UCSD-AML1 (cell line): ENCODE data around the gene MDM2.
"Not testable (repeated sequence)": the region's sequence is repeated elsewhere in the genome, so short reads cannot be mapped to it uniquely, and the experiment has no call there.

ENCODE experiments used
- DNase-seq: peaks from one replicate; lab custom pipeline; 2025; ENCODE audit not compliant: unreplicated experiment; lab: John Stamatoyannopoulos, UW

MDM2 gene

DNA sequence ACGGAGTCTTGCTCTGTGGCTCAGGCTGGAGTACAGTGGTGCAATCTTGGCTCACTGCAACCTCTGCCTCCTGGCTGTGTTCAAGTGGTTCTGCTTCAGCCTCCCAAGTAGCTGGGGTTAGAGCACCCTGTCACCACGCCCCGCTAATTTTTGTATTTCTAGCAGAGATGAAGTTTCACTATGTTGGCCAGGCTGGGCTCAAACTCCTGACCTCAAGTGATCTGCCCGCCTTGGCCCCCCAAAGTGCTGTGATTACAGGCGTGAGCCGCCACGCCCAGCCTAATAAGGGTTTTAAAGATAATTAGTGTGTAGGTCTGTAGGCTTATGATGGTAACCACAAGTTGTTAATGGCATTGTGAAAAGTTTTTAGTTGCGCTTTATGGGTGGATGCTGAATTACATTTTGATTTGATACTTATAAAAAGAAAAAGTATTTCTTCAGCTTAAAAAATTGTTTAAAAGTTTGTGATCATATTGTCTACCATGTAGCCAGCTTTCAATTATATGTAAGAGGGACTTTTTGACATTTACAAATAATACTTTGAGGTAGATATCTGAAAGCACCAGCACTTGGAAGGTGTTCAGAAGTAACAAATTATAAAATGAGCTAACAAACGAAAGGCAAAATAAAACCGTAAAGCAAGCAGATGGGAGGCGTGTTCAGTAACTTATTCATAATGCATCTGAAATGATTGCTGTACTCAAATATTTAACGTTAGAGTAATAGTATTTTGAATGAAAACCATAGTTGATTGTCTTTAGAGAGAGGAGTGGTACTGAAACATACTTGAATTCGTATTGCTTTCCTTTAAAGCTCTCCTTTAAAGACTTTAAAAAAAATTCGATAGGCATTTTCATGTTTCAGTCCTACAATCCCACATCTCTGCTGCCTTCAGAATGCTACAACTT is 37.1 kb downstream of the MDM2 start:
- no peak for DNase-seq

GRCh38 chr12:68846811-68847210 is 38.8 kb downstream of the MDM2 start:
- DNase-seq: no peak

DNA sequence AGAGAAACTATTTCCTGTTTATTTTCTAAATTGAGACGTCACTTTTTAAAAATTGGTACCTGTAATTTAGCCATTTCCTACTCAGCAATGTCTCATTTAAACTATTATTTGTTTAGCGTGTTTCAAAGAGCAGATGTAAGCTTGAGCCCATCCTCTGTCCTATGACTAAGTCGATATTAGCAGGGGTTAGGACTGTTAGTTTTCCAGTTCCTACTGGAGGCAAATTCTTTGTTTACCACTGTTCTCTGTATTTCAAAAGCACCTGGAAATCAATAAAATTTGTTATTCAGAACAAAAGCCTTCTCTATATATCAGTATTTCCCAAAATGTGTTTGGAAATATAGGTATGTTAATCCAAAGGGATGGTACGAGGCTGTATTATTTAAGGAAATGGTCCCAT is 42.4 kb downstream of the MDM2 start:
- no peak for DNase-seq

GRCh38 chr12:68851592-68852306 is 43.8 kb downstream of the MDM2 start:
- no peak for DNase-seq

- no peak for DNase-seq
Observed at GRCh38 chr12:68853396-68854077, 45.6 kb downstream of the MDM2 start.

GRCh38 chr12:68854078-68854468 is 46.1 kb downstream of the MDM2 start:
- DNase-seq: no peak

GRCh38 chr12:68854554-68854953 is 46.6 kb downstream of the MDM2 start:
- DNase-seq: no peak

DNA sequence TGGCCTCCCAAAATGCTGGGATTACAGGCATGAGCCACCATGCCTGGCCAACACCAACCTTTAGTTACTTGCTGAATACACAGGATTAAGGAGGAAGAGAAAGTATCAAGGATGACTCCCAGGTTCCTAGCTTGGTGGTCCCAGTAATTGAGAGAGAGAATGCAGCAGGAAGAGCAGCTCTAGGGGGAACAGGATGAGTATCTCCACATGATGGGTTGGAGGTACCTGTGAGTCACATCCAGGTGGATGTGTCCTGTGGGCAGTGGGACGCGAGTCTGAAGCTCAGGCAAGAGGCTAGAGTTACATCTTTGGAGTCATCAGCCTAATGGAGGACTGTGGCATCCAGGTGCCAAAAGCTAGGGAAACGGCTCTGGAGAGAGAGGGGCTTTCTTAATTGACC is 47.1 kb downstream of the MDM2 start:
- no peak for DNase-seq

DNA sequence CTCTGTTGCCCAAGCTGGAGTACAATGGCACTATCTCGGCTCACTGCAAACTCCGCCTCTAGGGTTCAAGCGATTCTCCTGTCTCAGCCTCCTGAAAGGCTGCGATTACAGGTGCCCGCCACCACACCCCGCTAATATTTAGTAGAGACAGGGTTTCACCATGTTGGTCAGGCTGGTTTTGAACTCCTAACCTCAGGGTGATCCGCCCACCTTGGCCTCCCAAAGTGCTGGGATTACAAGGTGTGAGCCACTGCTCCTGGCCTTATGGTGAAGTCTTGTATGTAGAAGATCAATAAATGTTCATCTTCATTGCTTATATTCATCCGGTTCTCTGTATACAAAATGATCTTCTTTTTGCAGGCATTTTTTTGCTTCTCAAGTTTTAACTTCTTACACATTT is 47.8 kb downstream of the MDM2 start:
- no peak for DNase-seq

GRCh38 chr12:68856510-68856909 is 48.5 kb downstream of the MDM2 start:
- DNase-seq: no peak

DNA sequence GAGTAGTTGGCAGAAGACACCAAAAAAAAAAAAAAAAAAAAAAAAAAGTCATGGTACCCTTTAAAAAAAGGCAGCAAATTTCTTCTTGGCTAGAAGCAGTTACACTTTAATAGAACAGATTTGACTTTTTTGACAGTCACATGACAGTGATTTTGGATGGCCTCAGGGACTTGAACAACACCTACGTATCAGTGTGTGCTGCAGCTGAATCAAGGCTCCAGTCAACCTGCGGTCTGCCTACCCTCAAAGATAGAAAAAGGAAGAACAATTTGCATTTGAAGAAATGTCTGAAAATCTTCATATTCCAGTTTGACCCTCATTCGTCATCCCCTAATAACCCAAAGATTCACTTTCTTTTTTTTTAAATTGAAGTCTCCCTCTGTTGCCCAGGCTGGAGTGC is 53.9 kb downstream of the MDM2 start:
- no peak for DNase-seq

DNA sequence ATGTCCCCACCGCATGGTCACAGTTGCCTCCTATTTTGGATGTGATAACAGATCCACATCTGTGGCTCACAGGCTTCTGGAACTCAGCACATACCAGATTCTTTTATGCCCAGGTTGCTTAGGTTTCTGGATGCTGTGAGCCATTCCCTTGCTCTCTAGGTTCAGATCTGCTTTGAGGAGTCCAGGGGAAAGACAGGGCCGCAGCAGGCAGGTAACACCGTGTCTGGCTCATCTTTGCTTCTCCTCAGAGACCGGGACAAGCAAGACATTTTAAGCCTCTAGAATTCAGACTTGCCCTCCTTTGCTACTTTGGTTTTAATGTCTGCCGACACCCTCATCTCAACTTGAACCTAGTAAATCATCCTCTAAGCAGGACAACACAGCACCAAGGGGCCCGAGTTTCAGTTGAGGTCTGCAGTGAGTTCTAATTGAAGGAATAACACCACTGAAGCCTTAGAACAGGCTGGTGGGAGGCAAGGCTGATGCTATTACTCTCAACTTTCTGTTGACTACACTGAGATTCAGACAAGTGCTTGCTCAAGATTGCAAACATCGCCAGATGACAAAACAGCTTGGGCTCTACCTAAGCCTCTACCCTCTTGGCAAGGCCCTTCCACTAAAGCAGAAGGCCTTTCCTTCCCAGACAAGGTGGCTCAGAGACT is 55.3 kb downstream of the MDM2 start:
- DNase-seq: no peak

GRCh38 chr12:68863886-68864454 is 56.0 kb downstream of the MDM2 start:
- DNase-seq: not testable (repeated sequence)

- DNase-seq: no peak
Observed at GRCh38 chr12:68864604-68865003, 56.6 kb downstream of the MDM2 start.

DNA sequence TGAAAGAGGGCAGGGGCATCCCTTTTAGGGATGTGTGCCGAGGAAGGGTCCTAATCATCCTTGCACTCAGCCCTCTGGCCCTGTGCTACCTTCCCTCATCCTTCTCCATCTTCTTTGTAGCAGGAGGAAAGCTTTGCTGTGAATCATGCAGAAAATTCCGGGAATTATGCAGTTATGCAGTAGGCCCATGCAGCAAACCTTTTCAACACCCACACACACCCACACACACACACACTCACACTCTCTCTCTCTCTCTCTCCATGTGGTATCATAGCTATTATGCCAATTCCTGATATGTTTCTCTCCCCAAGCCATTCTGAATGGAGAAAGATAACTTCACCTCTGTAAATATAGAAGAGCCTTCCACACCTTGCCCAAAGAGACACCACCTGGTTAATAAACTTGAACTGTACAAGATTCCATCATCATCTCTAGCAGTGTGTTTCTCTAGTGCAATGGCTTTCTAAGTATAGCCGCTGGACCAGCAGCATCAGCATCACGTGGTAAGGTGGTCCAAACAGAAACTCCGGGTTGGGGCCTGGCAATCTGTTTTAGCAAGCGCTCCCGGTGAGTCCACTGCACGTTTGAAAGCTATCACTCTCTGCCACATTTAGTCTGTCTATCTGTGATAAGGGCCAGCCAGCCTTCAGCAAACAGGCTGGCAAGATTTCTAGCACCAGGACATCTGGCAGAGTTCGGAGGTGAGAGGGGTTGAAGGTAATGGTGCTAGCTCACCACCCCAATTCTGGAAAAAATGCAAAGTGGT is 57.6 kb downstream of the MDM2 start:
- DNase-seq: no peak

DNA sequence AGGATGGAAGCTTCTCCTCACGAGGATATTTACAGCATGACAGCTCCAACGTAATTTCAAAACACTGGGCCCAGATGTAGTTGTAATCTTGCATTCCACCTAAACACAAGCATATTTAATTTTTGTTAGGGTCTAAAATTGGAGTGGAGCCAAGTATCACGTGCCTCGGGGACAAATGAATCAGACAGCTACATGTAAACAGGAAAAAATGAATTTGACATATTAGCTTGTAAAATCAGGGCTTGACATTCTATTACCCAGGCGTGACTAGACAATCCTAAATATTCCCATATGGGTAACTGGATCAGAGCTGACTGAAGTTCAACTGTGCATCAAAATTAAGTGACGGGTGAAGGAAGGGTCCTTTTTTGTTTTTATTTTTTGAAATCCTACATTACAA is 59.0 kb downstream of the MDM2 start:
- no peak for DNase-seq

DNA sequence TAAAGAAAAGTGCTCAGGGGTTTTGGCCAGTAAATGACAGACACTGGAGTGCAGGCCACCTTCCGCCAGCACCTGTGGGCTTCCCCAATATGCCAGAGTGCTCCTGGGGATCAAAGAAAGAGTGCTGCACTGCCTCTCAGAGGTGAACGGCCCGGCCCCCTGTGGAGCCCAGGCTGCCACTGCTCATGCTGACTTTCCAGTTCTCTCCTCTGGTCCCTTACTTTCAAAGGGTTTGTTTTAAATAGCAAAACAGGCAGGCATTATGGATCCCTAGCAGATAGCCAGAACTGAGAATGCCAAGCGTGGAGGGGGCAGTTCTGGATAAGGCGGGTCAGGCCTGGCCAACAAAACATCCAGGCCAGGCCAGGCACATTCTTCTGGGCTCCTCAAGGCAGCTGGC is 59.6 kb downstream of the MDM2 start:
- DNase-seq: no peak

- DNase-seq: no peak
Observed at GRCh38 chr12:68868043-68868790, 60.2 kb downstream of the MDM2 start.

DNA sequence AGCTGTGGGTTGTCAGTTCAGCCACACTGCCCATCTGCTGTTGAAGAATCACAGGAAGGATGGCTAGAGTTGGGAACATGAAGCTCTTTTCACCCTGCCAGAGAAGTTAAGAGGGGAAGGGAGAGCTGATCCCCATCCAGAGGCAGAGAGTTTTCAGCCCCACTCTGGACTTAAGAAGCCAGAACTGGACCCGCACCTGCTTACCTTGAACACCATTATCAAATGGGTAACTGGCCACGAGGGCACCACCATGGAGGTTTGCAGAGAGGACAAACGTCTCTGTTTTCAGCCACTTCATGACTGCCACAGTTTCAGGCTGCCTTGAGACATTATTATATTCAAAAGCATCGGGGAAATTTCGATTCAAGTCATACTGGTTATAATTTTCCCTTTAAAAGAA is 62.0 kb downstream of the MDM2 start:
- DNase-seq: no peak

DNA sequence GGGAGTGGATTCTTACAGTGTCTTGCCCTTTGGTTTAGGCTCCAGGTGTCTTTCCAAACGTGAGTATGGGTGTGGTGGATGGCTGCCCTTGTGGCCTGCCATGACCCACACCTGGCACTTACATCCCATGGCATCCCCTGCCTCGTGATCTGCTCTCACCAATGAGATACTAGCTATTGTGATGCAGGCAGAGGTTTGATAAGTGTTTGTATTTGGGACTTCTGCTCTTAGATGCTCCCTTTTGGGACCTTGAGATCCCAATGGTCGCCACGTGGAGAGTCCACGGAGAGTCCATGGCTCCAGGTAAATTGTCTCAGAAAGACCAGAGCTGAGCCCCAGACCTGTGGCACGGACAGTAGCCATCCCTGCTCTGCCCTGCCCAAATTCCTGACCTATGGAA is 62.5 kb downstream of the MDM2 start:
- no peak for DNase-seq
